Colonic mucosa (tissue), 4 donors: ENCODE results near the gene CNPPD1. TPM values are rescaled to one million over a fixed set of nuclear protein-coding genes. Genes with fewer than 3 reads are reported as not detected.

ENCODE experiments used
- DNase-seq: peaks from one replicate; pipeline ENCODE4 v3.0.0-alpha.2; 2020
- H3K27ac ChIP-seq: fragments of 200-600 bp; one replicate; pipeline ENCODE4 v1.8.0; 2021
- H3K27me3 ChIP-seq: fragments of 200-600 bp; one replicate; pipeline ENCODE4 v1.8.0; 2021
- H3K36me3 ChIP-seq: fragments of 200-600 bp; one replicate; pipeline ENCODE4 v1.8.0; 2021
- H3K4me1 ChIP-seq: fragments of 200-600 bp; one replicate; pipeline ENCODE4 v1.8.0; 2021; ENCODE audit warnings: mild to moderate bottlenecking
- H3K4me3 ChIP-seq: fragments of 200-600 bp; one replicate; pipeline ENCODE4 v1.8.0; 2021
- H3K9ac ChIP-seq, 2 donors: one replicate each; pipeline ENCODE4 v1.7.0; 2013; ENCODE audit warnings: control low read depth in 2 of 2, low read depth in 2 of 2, low read length in 2 of 2
- H3K9me3 ChIP-seq: fragments of 200-600 bp; one replicate; pipeline ENCODE4 v1.8.0; 2021
- CTCF ChIP-seq: fragments of 200-600 bp; IDR thresholded peaks from one replicate; pipeline ENCODE4 v1.8.0; 2022; ENCODE audit warnings: antibody characterized with exemption, mild to moderate bottlenecking
- intact Hi-C: fragments of 100-400 bp; cut with DNase I; formaldehyde crosslinking; loops from one replicate; pipeline ENCODE4 v1.14.1; 2022
- total RNA-seq, 2 donors: library from RNA; stranded (reverse); fragmentation: NEBNext Ultra II Directional in 1 of 2; extraction: Animal tissue kit (Norgen Biotek cat#: 25700) in 1 of 2; gene quantifications; one replicate each; pipeline ENCODE4 v1.2.1, GENCODE V29; 2021
- donor health status: healthy.
- donor health status: DM: no; HTN: no; CAD: no.
- donor health status: DM: no; HTN: no; CAD: no.

The CNPPD1 gene
- total RNA-seq, 2 donors from 2014 or later, result 80.7 to 98.2 TPM

DNA sequence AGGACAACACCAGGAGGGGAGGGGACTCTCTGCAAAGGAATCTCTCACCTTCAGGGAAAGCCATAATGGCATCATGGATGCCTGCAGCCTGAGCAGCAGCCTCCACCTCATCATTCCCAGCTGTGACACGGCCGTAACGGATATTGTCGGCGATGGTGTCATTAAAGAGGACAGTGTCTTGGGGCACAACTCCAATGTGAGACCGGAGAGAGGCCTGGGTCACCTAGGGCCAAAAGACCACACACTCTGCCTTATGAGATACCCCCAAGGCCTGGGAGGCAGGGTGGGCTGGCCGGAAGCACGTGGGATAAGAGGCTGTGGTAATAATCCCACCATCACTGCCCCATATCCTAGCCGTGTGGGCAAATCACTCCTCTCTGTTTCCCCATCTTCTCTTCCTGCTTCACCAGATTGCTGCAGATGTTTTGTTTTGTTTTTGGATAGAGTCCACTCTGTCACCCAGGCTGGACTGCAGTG lies 34.2 kb upstream of the CNPPD1 start:
- DNase-seq, result no peak
- intact Hi-C loops, result no loop called here
- Histone ChIP-seq H3K27ac (no peak overlapping the region), H3K36me3 (no peaks in the 10 kb centered on the region), H3K27me3 (no peaks in the 10 kb centered on the region), H3K4me1 (no peaks in the 10 kb centered on the region), H3K9me3 (no peaks in the 10 kb centered on the region), H3K9ac (no peak overlapping the region), H3K4me3 (no peak overlapping the region)
- TF ChIP-seq CTCF, result no peak

DNA sequence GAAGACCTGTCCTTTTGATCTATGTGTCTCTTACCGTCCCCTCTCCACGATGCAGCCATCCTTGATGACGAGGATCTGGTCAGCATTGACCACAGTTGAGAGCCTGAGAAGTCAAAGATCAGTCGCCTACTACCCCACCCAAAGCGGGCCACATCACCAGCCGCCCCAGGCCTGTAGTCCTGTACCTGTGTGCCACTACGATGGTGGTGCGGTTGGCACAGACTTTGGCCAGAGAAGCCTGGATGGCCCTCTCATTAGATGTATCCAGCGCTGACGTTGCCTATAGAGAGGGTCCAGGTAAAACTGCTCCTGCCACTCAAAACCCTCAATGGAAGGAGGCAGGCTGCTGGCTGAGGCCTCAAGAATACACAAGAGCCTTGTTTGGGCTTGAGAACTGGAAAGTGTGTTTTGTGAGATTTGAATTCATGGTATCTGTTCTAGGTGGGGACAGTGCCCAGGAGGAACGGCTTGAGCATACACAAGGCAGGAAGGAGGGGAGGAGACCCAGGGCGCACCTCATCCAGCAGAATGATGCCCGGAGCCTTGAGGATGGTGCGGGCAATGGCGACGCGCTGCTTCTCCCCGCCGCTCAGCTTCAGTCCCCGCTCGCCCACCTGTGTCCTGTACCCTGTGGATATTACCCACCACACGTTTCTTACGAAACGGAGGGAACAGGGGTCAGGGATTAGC lies 33.6 kb upstream of the CNPPD1 start:
- peak; percentile 16 for DNase-seq
- H3K36me3 ChIP-seq, result no peaks in the 10 kb centered on the region
- intact Hi-C loops, result no loop called here
- H3K9me3 ChIP-seq, result no peaks in the 10 kb centered on the region
- no peaks in the 10 kb centered on the region for H3K4me1 ChIP-seq
- no peak for TF ChIP-seq CTCF
- H3K9ac ChIP-seq, result no peak overlapping the region
- no peaks in the 10 kb centered on the region for H3K27me3 ChIP-seq
- no peak overlapping the region for H3K27ac ChIP-seq
- no peak overlapping the region for H3K4me3 ChIP-seq

DNA sequence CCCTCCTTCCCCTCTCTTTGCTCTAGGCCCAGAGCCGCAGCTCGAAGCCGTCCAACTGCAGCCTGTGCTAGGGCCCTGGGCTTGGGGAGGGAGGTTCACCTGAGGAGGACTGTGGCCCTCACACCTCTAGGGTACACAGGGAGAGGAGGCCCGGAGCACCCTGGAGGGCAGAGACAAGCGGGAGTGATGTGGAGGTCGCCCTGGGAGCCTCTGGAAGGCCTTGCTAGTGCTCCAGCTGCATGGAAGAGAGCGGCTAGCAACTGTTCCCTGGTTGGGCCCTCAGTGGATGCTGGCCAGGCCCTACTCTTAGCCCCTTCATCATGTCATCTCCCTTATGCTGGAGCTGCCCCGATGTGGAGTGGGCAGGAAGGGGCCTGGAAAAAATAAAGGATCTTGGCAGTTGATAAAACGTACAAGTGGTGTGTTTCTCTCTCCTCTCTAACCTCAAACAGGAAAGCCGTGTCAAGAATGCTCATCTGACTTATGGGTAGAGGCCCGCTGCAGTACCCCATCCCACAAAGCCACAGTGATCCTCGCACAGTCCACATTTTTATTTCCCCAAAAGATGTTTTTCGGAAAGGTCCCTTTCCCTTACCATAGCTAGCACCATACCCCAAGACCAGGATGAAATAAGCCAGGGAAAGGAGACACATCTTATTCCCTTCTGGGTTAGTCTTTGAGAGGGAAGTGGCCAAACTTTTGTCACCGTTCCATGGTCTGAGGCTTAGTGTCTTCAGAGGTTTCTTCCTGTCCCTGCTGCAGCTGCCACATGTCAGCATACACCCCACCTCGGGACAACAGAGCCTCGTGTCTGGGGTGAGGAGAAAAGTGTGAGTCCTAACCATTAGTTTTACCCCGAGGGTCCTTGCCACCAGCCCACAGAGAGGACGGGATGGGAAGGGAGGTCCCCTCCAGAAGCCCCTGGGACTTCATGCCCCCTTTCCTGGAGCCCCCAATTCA lies 32.8 kb upstream of the CNPPD1 start:
- DNase-seq, result no peak
- Histone ChIP-seq H3K4me3 (no peak overlapping the region), H3K9me3 (no peaks in the 10 kb centered on the region), H3K27ac (no peak overlapping the region), H3K36me3 (no peaks in the 10 kb centered on the region), H3K4me1 (no peaks in the 10 kb centered on the region), H3K9ac (no peak overlapping the region), H3K27me3 (no peaks in the 10 kb centered on the region)
- intact Hi-C loops, result no loop called here
- no peak for TF ChIP-seq CTCF

- peak overlapping the region; percentile 92 for H3K27ac ChIP-seq
- H3K36me3 ChIP-seq, result no peaks in the 10 kb centered on the region
- peak overlapping the region in 1 of 2 donors; percentile 14 for H3K9ac ChIP-seq
- no peaks in the 10 kb centered on the region for H3K4me1 ChIP-seq
- intact Hi-C loops, result loop anchor here (2.0 kb wide), 1 partner anchor 29 kb away; the partner anchor contains the start of gene RETREG2
- no peak overlapping the region for H3K4me3 ChIP-seq
- H3K9me3 ChIP-seq, result no peaks in the 10 kb centered on the region
- peak; percentile 29 for DNase-seq
- TF ChIP-seq CTCF, result no peak
- no peaks in the 10 kb centered on the region for H3K27me3 ChIP-seq
Observed at GRCh38 chr2:219207884-219208740, 31.4 kb upstream of the CNPPD1 start.
